WI38 (cell line): ENCODE data around the gene MMAB.

Experiments
- H3K4me3 ChIP-seq: 2 replicates; pipeline ENCODE4 v1.5.1; 2011; ENCODE audit warnings: low read depth, mild to moderate bottlenecking, control low read depth, low read length
- CTCF ChIP-seq: IDR thresholded peaks from 2 replicates; pipeline ENCODE4 v1.5.1; 2012; ENCODE audit warnings: low read depth, mild to moderate bottlenecking, control low read depth, low read length

The MMAB gene

GRCh38 chr12:109553906-109554500, 19.3 kb downstream of the MMAB start:
- H3K4me3 ChIP-seq = no peak overlapping the region
- TF ChIP-seq CTCF = no peak

GRCh38 chr12:109553483-109553882, 19.8 kb downstream of the MMAB start:
- no peak overlapping the region for H3K4me3 ChIP-seq
- no peak for TF ChIP-seq CTCF

- no peak for TF ChIP-seq CTCF
- no peak overlapping the region for H3K4me3 ChIP-seq
These were observed 20.3 kb downstream of the MMAB start for GRCh38 chr12:109552971-109553370.

GRCh38 chr12:109551108-109551507, 22.2 kb downstream of the MMAB start:
- TF ChIP-seq CTCF = no peak
- H3K4me3 ChIP-seq = no peak overlapping the region

- H3K4me3 ChIP-seq = no peak overlapping the region
- no peak for TF ChIP-seq CTCF
These were observed 23.0 kb downstream of the MMAB start for GRCh38 chr12:109550281-109550680.

- no peak for TF ChIP-seq CTCF
- H3K4me3 ChIP-seq = no peak overlapping the region
These were observed 23.6 kb downstream of the MMAB start for GRCh38 chr12:109549613-109550270.

- H3K4me3 ChIP-seq = no peak overlapping the region
- no peak for TF ChIP-seq CTCF
These were observed 25.0 kb downstream of the MMAB start for GRCh38 chr12:109548258-109548657.
